Stimulated activated CD4-positive, alpha-beta T cell treated with anti-CD3 and anti-CD28 coated beads, Interleukin-2, amount 100 ng/mL, for 48 hours (primary cell): ENCODE measurements around the gene NTRK2.

Experiments used
- DNase-seq, 2 donors: peaks; one replicate each; pipeline ENCODE4 v3.0.0-alpha.2; 2020

The NTRK2 gene

DNA sequence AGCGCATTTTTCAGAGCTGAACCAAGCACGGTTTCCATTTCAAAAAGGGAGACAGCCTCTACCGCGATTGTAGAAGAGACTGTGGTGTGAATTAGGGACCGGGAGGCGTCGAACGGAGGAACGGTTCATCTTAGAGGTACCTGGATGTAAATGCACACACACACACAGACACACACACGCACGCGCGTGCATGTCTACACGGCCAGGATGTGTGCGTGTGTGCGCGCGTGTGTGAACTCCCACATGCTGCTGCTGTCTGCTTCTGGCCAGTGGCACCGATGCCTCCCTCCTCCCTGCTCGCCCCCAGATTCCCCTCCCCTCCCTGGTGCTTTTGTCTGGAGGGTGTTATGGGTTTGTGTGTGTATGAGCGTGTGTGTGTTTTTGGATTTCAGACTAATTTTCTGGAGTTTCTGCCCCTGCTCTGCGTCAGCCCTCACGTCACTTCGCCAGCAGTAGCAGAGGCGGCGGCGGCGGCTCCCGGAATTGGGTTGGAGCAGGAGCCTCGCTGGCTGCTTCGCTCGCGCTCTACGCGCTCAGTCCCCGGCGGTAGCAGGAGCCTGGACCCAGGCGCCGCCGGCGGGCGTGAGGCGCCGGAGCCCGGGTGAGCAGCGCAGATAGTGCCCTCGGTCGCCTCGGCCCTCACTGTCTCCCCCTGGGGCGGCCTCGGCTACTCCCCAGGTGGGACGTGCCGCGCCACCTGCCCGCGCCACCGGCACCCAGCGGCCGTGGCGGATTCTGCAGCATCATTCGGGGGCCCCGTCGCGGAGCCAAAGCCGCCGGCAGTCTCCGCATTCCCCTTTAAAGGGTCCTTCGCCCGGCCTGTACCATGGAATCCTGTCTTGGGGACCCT is at the start of gene NTRK2:
Gene NTRK2, plus strand, starts transcription at position 442 of the 850 bp plus-strand sequence. CDS start 1,020 bp downstream, outside the sequence.
- peak in 1 of 2 donors; percentile 13 for DNase-seq

DNA sequence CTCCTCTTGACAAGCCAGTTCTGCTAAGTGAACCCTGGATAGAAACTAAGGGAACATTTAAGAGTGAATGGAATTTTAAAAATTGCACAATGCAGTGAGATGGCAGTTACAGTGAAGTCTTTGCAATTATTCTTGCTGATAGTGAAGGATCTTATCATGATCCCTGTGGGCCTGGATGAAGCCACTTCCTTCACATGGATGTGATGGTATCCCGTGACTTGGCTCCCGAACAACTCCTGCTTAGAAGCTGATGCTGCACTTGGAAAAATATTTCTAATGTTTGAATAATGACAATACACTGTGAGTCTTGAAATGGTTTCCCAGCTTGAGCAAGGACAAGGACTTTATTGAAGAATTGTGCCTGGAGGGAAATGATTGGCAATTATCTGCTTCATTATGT is 49.2 kb upstream of the NTRK2 start:
- no peak for DNase-seq

DNA sequence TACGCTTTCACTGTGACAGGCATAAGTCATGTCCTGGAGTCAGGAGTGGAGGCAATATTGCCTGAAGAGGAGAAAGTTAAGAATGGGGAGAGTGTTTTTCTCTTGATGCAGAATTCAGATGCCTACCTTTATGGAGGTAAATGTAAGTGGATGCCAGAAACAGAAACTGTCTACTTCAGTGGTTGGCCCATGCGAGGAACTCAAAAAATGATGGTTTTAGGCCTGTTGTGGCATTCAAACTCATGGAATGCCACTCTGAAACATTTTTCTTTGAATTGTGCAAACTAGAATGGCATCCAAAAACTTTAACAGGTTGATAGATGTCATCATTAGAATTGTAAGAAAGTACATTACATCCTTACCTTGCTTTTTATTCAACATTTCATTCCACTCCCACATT is 47.7 kb upstream of the NTRK2 start:
- DNase-seq = no peak

DNA sequence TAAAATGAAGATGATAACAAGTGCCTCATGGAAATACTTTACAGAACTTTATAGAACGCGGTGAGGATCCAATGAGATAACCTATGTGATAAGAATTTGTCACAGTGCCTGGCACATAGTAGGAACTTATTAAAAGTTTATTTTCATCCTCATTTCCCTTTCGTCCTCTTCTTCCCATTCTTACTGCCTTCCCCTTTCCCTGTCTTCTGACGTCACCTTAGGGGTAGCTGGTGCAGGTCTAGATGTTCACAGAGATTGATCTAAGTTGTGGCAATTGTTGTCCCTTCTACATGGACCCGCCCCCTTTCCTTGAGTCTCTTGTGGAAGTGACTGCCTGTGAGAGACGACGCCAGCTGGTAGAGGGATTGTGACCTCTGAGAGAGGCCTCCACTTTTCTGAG is 46.5 kb upstream of the NTRK2 start:
- DNase-seq = no peak

DNA sequence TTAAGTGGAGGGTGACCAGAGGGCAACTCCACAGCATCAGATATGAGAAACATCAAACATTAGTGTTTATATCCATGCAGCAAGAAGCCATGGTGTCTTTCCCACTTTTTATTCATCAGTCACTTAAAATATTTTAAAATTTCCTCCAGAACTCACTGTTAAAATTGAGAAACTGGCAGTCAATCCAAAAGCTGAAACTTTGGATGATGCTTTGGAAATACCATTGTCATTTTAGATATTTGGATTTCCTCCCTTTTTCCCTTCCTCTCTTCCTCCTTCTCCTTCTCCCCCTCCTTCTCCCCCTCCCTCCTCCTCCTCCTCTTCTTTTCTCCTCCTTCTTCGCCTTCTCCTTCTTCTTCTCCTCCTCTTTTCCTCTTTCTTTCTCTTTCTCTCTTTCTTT is 33.1 kb upstream of the NTRK2 start:
- no peak for DNase-seq

DNA sequence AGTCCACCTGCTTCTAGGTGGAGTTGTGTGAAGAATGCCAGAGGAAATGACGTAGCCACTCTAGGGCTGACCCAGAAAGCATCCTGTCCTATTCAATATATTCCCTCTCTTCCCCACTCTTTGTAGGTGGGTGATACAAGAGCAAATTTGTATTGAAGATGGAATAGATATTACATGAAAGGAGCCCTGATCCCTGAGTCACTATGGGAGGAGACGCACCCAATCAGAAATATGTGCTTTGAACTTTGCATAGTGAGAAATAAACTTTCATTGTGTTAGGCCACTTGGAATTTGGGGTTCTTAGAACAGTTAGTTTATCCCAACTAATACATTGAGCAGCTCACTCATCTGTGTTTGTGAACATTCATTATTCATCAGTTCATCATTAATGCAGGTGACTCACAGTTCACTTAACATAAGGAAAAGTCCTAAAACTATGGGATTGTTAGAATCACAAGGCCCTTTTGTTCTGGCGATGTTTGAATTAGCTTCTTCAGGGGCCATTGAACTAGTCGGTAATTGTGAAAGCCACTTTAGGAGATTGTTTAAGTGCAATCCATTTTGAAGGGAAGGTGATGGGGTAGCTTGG is 26.9 kb upstream of the NTRK2 start:
- DNase-seq = no peak

DNA sequence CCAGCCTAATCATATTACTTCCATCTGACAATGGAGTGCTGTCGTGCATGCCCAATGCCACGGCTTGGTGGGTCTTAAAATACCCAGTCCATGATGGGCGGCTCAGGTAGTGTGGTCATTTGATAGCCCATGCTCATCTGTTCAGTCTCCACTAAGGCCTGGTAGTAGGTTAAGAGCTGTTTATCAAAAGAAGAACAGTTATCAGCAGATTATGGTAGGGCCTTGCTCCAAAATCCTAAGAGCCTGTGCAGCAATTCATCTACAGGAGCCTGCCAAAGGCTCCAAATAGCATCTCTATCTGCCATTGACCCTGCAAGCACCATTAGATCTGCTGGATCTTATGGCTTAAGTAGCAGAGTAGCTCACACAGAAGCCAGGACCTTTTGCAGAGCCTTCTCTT is 21.8 kb upstream of the NTRK2 start:
- DNase-seq = no peak

DNA sequence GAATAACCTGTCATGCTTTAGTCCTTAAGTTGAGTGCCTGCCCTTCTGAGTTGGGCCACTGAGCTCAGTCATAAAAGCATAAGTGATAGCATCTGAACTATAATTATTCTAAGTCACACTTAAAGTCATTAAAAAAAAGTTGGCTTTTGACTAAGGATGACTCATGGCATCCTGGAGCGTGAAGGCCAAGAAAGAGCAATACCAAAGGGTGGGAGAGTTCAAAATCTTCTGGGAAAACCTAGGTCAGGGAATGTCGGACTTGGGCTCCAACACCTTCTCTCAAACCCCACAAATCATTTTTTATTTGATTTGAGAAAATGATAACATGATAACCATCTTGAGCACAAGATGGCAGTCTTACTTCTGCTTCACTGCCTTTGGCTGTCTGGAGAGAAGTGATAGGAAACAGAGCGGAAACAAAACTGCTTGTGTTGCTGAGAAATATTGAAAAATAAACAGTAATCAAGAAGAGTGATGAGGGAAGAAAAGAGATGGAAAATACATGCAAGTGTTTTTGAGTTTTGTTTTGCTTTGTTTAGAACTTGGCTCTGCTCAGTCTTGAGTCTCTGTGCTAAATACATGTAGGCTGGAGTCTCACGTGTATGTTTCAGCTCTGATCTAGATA is 16.9 kb upstream of the NTRK2 start:
- DNase-seq = no peak

DNA sequence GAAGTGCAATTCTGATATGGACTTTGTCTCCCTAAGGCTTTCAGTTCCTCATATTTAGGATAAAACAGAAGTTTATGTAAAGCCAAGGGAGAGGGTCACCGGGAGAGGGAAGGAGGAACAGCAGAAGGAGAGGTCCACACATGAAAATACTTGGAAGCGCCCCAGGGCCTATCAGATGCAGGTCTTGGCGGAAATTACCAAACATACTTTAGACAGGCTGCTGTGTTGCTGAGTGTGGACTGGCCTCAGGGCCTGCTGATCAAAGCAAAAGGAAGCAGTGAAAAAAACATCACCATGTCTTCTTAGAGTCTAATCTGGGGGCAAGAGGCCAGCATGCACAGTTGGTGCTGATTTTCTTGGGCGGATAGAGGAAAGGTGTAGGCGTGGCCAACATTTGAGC is 14.1 kb upstream of the NTRK2 start:
- DNase-seq = no peak

DNA sequence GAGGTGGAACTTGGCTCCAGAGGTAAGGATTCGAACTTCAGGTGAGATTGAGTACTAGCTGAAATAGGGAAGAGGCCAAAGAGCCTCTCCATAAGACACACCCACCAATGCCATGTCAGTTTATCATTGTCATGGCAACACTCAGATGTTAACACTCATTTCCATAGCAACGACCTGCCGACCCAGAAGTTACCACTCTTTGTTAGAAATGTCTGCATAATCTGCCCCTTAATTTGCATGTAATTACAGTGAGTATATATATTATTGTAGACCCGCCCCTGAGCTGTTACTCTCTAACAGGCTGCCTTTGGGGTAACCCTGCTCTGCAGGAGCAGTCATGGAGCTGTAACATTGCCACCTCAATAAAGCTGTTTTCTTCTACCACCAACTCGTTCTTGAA is 10.2 kb upstream of the NTRK2 start:
- no peak for DNase-seq

DNA sequence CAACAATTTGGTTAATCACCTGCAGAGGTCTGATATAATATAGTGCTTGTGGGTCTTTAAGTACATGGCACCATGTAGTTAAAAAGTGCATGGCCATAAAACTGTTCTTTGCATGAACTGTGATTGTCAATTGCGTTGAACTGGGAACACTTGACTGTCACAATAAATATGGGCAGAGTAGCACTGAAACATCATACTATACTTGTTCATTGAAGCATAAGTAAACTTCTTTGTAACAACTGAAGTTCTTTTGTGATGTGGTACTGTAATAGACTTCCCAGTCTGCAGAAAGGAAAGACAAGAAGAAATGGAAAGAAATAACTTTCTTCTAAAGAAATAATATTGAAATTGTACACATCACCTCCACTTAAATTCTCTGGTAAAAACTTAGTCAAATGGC is 9.8 kb upstream of the NTRK2 start:
- no peak for DNase-seq

DNA sequence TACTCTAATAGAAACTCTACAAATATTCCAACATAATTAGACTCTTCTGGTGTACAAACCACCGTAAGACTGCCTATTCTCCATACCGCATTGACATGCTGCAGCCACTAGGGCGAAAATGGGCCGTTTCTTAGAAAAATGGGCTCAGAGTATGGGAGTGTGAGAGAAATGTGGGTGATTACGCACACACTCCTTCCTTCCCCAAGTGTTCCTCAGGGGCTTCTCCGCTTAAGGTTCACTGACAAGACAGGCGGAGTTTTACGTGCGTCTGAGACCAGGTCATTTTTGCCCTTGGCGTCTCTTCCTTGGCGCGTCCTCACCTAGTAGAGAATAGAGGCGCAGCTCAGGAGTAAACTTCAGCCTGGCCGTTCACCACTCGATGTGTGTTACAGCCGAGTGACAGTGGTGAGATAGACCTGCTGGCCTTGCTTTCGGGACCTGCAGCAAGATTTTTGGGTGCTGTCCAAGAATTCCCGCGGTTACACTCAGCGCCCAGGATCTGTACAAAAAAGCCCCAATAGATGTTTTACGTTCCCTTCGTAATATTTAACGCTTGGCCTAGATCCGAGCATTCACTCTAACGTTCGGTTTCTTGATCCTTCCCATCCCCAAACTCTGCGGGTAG is 1.8 kb upstream of the NTRK2 start:
- no peak for DNase-seq

DNA sequence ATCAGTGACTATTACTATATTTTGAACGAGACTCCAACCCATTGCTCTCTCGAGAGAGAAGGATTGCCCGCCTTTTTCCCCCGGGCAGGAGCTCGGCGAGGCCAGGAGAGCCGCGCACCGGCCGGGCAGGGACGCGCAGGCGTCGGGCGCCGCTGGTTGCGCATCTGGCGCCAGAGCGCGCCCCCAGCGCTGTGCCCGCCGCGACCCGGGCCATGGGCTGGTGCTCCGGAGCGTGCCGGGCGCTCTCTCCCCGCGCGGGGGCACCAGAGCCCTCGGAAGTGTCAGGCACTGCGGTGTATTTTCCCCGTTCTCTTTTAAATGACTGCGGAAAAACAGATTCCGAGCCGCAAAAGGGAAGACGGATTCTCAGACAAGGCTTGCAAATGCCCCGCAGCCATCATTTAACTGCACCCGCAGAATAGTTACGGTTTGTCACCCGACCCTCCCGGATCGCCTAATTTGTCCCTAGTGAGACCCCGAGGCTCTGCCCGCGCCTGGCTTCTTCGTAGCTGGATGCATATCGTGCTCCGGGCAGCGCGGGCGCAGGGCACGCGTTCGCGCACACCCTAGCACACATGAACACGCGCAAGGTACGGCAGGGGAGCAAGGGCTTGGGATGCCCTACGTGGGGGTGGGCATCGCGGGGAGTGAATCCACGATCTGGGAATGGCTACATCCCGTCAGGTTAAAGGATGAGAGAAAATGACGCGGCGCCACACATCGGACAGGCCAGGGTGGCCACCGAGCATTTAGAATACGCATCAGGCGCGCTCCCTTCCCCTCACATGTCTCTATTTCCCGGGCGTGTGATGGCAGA is 1.1 kb upstream of the NTRK2 start:
- DNase-seq = peak; percentile 28 to 38

DNA sequence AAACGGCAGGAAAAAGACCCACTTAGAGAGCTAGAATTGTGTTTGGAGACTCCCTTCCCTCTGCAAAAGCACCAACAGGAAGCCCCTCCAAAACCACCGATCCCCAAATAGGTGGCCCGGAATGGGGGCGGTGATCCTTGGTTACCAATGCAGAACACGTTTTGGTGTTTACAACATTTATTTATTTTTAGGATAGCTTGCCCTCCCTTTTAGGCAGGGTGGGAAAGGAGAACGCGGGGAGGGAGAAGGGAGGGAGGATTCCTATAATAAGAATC is 579 bp upstream of the NTRK2 start:
- no peak for DNase-seq

DNA sequence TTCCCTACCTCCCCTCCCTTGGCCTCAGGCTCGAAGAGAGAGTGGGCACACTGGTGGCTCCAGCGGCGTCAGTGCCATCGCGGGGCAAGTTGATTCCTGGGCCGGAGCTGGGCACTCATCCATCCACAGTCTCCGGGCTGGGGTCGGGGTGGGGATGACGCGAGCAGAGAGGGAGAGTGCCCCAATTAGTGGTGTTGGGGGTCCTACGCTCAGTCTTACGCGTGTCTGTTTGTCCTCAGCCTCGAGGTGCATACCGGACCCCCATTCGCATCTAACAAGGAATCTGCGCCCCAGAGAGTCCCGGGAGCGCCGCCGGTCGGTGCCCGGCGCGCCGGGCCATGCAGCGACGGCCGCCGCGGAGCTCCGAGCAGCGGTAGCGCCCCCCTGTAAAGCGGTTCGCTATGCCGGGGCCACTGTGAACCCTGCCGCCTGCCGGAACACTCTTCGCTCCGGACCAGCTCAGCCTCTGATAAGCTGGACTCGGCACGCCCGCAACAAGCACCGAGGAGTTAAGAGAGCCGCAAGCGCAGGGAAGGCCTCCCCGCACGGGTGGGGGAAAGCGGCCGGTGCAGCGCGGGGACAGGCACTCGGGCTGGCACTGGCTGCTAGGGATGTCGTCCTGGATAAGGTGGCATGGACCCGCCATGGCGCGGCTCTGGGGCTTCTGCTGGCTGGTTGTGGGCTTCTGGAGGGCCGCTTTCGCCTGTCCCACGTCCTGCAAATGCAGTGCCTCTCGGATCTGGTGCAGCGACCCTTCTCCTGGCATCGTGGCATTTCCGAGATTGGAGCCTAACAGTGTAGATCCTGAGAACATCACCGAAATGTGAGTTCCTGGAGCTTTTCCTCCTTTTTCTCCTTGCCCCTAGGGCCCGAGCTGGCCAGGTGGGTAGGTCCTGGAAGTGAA is 861 bp downstream of the NTRK2 start:
- no peak for DNase-seq

DNA sequence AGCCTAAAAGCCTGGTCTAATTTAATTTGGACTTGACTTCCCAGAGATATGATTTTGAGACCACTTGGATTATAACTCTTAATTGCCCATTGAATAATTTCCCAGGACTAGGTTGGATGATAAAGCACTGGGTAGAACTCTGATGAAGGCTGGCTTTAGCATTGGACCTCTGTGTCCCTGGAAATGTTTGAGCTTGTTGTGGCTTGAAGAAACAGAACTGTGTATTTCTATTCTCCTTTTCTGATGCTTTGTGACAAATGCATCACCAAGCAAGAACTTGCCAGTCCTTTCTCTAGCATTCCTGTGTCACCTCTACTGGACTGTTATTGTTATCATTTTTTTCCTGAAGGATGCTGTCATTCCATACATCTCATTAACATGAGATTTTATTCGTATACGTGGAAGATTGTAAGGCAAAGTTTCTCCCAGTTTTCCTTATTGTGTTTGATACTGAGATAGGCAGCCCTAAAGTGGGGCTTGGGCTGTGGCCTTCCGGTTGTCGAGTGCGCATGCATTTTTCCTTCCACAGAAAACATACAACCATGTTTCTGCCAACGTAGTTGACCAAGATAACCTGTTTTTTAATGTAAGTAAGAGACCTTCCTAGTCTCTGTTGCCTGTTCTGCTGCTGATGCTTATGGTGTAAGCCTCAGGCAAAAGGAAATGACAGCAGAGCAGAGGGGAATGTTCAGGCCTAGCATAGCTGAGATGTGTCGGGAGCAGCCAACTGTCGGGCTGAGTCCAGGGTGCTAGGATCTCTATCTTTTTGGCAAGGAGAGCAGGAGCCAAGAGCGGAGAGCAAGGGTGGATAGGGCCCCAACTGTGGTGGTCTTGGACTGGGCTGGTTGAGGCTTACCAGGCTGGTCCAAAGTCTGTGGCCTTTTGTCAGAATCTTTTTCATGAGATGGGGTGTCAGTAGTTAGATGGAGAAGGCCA is 2.3 kb downstream of the NTRK2 start:
- DNase-seq = no peak

DNA sequence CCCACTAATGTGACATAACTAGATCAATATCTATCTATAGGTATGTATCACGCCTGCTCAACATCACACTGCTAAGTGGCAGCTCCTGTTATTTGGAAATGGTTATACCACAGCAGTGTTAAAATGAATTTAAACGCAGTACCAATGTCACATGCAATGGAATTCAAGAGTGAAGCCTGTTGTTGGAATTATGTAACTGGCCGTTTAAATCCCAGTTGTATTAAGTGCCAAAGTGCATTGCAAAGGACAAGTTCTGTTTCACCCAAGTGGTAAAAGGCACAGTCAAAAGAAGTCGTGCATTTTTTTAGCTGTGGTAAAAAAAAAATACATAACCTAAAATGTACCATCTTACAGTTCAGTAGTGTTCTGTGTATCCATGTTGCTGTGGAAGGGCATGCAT is 4.3 kb downstream of the NTRK2 start:
- no peak for DNase-seq

DNA sequence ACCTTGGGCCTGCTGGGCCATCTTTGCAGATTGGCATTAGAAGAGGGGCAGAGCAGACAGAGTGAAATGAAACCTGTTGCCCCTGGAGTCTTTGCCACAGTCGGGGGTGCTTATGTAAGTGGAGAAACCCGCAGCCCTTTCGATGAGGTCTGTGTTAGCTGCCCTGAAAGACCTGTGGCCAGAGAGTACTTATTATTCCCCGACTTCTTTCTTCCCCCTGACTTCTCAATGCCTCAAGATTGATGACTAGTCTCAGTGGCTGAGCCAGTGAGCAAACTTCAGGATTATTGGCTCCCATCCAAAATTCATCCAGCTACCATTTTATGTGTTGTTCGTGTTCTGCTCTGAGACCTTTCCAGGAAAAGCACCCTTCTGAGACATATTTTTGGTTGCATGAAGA is 7.6 kb downstream of the NTRK2 start:
- DNase-seq = no peak

DNA sequence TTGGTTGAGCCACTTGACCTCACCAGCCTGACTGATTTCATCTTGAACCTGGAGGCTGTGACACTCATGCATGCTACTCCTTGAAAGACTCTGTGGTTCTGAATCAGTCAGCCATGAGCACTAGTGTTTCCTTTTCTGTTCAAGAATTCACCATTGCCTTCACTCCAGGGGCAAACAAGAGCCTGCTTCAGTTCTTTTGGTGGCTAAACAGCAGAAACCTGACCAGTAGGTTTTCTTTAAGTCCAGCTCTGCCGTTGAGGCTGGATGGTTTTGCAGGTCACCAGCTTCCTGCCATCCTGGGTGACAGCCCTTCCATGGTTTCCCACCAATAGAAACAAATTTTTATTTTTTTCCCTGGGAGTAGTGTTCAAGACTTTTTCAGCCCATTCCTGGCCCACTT is 10.0 kb downstream of the NTRK2 start:
- no peak for DNase-seq

DNA sequence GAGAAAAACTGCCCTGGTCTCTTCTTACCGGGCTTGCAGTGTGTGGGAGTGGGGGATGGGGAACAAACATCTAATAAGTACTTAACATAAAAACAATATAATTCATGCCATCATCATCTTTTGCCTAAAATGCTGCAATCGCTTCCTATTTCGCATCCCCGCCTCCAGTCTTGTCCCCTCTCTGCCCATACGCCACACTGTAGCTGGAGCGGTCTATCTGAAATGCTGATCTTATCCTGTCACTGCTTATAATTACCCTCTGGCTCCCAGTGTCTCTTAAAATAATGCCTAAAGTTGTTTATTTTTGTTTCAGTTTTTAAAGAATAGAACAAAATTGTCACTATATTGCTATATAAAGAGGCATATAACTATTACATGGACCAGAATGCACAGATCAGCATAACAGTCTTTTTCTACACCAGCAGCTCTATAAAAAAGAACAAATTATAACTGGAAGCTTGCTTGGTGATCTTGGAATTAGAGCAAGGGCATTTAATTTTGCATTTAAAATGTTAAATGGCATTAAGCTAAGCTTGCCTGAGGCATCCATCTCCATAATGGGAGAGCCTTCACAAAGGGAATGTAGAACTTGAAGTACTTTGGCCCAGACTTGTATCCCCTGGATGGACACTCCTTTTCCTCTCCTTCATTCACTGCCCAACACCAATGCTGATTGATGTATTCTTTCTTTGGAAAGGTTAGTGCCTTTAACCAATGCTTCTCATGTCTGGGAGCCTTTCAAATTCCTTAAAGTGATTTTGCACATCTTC is 12.2 kb downstream of the NTRK2 start:
- no peak for DNase-seq
